OCI-LY7 (cell line): Measurements from ENCODE around the gene CCDC159. TPM values are rescaled to one million over a fixed set of nuclear protein-coding genes. Genes with fewer than 3 reads are reported as not detected.

ENCODE experiments used
- total RNA-seq, 2 experiments: library from RNA; depleted of rRNA in 1 of 2; stranded (reverse); fragments of >200 nt in 1 of 2; shearing (Covaris generic) in 1 of 2; gene quantifications; 2 replicates each; pipeline ENCODE4 v1.2.3, GENCODE V29; 2014 to 2022

CCDC159 gene
- total RNA-seq, 2 experiments from 2014 or later: 13.3 to 18.9 TPM

Other genes starting within 250 kb of the CCDC159 start
- gene SPC24, start 190.7 kb upstream of the CCDC159 start, total RNA-seq (2014; rRNA removed; shearing (Covaris generic)): 184 and 220 TPM in 2 replicates
- gene SPC24, start 190.7 kb upstream of the CCDC159 start, total RNA-seq (2022): 132 and 133 TPM in 2 replicates
- gene KANK2, start 149.0 kb upstream of the CCDC159 start, total RNA-seq (2014; rRNA removed; shearing (Covaris generic)): 135 and 186 TPM in 2 replicates
- gene KANK2, start 149.0 kb upstream of the CCDC159 start, total RNA-seq (2022): 174 TPM in 2 replicates
- not detected in 2 replicates for gene ANGPTL8, start 106.9 kb upstream of the CCDC159 start, total RNA-seq (2014; rRNA removed; shearing (Covaris generic))
- 1.0 TPM in 1 of 2 replicates, not detected in the other for gene ANGPTL8, start 106.9 kb upstream of the CCDC159 start, total RNA-seq (2022)
- gene DOCK6, start 84.0 kb upstream of the CCDC159 start, total RNA-seq (2014; rRNA removed; shearing (Covaris generic)): 16.6 and 24.1 TPM in 2 replicates
- 74.6 and 78.2 TPM in 2 replicates for gene DOCK6, start 84.0 kb upstream of the CCDC159 start, total RNA-seq (2022)
- not detected in 2 replicates for gene TSPAN16, start 50.4 kb upstream of the CCDC159 start, total RNA-seq (2014; rRNA removed; shearing (Covaris generic))
- not detected in 2 replicates for gene TSPAN16, start 50.4 kb upstream of the CCDC159 start, total RNA-seq (2022)
- gene RAB3D, start 6.9 kb upstream of the CCDC159 start, total RNA-seq (2014; rRNA removed; shearing (Covaris generic)): 1.1 and 1.9 TPM in 2 replicates
- gene RAB3D, start 6.9 kb upstream of the CCDC159 start, total RNA-seq (2022): 7.7 and 8.4 TPM in 2 replicates
- gene TMEM205, start 251 bp upstream of the CCDC159 start, total RNA-seq (2014; rRNA removed; shearing (Covaris generic)): 58.4 and 58.9 TPM in 2 replicates
- 32.0 and 39.9 TPM in 2 replicates for gene TMEM205, start 251 bp upstream of the CCDC159 start, total RNA-seq (2022)
- 0.54 and 0.88 TPM in 2 replicates for gene PLPPR2, start 8.9 kb downstream of the CCDC159 start, total RNA-seq (2014; rRNA removed; shearing (Covaris generic))
- 2.7 and 3.6 TPM in 2 replicates for gene PLPPR2, start 8.9 kb downstream of the CCDC159 start, total RNA-seq (2022)
- 5.6 and 6.6 TPM in 2 replicates for gene SWSAP1, start 28.1 kb downstream of the CCDC159 start, total RNA-seq (2014; rRNA removed; shearing (Covaris generic))
- gene SWSAP1, start 28.1 kb downstream of the CCDC159 start, total RNA-seq (2022): 5.6 and 6.8 TPM in 2 replicates
- gene EPOR, start 37.8 kb downstream of the CCDC159 start, total RNA-seq (2014; rRNA removed; shearing (Covaris generic)): 9.9 and 19.6 TPM in 2 replicates
- gene EPOR, start 37.8 kb downstream of the CCDC159 start, total RNA-seq (2022): 11.3 and 15.7 TPM in 2 replicates
- gene RGL3, start 72.8 kb downstream of the CCDC159 start, total RNA-seq (2014; rRNA removed; shearing (Covaris generic)): 0.41 TPM in 1 of 2 replicates, not detected in the other
- 0.49 and 0.61 TPM in 2 replicates for gene RGL3, start 72.8 kb downstream of the CCDC159 start, total RNA-seq (2022)
- 0.28 and 0.57 TPM in 2 replicates for gene ODAD3, start 88.6 kb downstream of the CCDC159 start, total RNA-seq (2014; rRNA removed; shearing (Covaris generic))
- gene ODAD3, start 88.6 kb downstream of the CCDC159 start, total RNA-seq (2022): 0.79 and 1.2 TPM in 2 replicates
- 61.8 and 95.6 TPM in 2 replicates for gene PRKCSH, start 89.1 kb downstream of the CCDC159 start, total RNA-seq (2014; rRNA removed; shearing (Covaris generic))
- gene PRKCSH, start 89.1 kb downstream of the CCDC159 start, total RNA-seq (2022): 271 and 297 TPM in 2 replicates
- 0.95 TPM in 1 of 2 replicates, not detected in the other for gene ELAVL3, start 134.5 kb downstream of the CCDC159 start, total RNA-seq (2014; rRNA removed; shearing (Covaris generic))
- gene ELAVL3, start 134.5 kb downstream of the CCDC159 start, total RNA-seq (2022): 0.30 TPM in 1 of 2 replicates, not detected in the other
- gene ZNF653, start 159.3 kb downstream of the CCDC159 start, total RNA-seq (2014; rRNA removed; shearing (Covaris generic)): 12.3 and 14.1 TPM in 2 replicates
- gene ZNF653, start 159.3 kb downstream of the CCDC159 start, total RNA-seq (2022): 17.9 and 21.5 TPM in 2 replicates
- gene ECSIT, start 182.6 kb downstream of the CCDC159 start, total RNA-seq (2014; rRNA removed; shearing (Covaris generic)): 40.6 and 52.4 TPM in 2 replicates
- gene ECSIT, start 182.6 kb downstream of the CCDC159 start, total RNA-seq (2022): 59.3 and 59.5 TPM in 2 replicates
- gene CNN1, start 192.3 kb downstream of the CCDC159 start, total RNA-seq (2014; rRNA removed; shearing (Covaris generic)): not detected in 2 replicates
- not detected in 2 replicates for gene CNN1, start 192.3 kb downstream of the CCDC159 start, total RNA-seq (2022)
- 48.9 and 60.5 TPM in 2 replicates for gene ELOF1, start 212.7 kb downstream of the CCDC159 start, total RNA-seq (2014; rRNA removed; shearing (Covaris generic))
- 69.0 and 73.2 TPM in 2 replicates for gene ELOF1, start 212.7 kb downstream of the CCDC159 start, total RNA-seq (2022)
- gene ACP5, start 231.1 kb downstream of the CCDC159 start, total RNA-seq (2014; rRNA removed; shearing (Covaris generic)): 13.3 and 21.6 TPM in 2 replicates
- 16.3 and 17.4 TPM in 2 replicates for gene ACP5, start 231.1 kb downstream of the CCDC159 start, total RNA-seq (2022)